ENCODE data around the gene GRID1.
"Not testable (repeated sequence)": the region's sequence is repeated elsewhere in the genome, so short reads cannot be mapped to it uniquely, and the experiment has no call there.

GRID1 gene

DNA sequence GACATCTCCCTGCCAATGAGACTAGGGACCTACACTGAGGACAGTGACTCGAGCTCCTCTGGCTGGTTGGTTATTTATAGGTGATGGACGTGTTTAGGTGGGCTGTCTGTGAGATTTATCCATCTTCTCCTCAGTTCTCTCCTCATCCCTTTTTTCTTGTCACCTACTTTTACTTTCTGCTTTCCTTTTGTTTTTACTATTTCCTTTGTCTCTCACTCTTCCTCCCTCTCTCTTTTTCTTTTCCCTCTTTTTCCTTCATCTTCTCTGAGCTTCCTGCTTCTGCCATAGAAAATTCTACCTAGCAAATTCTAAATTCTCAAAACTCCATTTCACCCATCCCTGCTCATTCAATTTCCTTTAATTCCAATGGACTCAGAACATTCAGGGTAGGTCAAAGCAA, 478.0 kb downstream of the GRID1 start:
- DNase-seq: no peak

GRCh38 chr10:85888004-85888403, 478.6 kb downstream of the GRID1 start:
- no peak for DNase-seq

GRCh38 chr10:85874208-85874607, 492.4 kb downstream of the GRID1 start:
- DNase-seq: no peak

DNA sequence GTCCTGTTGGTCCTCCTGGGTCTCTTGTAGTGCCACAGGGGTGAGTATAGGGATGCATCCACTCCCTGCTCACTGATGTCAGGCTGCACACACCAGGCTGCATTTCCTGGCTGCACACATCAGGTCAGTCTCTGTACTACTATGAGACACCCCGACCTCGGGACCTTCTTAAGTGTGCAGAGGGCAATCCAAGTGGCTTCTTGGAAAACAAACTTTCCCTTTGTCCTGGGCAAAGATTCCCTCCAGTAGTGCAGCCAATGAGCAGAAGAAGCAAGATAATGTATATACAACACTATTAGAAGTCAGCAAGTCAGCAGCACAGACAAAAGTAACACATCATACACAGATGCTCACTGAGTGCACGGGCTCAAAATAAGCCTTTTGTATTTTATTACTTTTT, 493.5 kb downstream of the GRID1 start:
- DNase-seq: no peak

DNA sequence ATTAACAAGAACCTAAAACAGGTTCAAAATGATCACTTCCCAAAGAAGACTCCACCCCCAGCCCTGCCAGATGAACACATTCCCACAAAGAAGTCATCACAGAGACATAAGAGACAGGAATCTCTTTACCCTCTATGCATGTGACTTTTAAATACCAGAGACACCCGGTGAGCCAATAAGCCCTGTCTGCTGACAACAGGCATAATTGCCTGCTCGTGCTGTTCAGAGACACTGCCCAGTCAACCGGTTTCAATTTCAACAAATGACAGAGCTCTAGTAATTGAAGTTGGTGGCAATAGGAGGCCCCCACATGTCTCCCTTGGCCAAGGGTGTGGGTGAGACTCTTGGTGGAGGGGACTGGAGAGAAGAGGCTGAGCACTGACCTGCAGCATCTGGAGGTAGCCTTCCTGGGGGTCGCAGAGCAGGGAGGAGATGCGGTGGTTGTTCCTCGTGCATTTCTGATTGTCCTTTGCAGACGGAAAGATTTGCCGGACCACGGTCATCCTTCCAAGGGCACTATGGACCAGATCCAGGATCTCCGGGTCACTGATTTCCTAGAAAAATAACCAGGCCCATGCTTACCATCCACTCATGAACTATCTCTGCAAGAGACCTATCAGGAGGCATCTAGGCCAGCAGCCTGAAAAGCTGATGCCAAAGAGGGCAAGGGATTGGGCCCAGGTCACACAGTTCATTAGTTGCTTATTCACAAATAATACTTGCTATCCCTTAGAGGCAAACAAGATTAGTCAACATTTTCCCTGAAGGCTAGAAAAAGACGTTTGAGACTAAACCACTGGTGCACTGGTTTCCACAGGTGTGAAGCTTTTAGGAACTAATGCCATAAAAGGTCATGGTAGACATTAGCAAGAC, 497.7 kb downstream of the GRID1 start:
- DNase-seq: no peak

DNA sequence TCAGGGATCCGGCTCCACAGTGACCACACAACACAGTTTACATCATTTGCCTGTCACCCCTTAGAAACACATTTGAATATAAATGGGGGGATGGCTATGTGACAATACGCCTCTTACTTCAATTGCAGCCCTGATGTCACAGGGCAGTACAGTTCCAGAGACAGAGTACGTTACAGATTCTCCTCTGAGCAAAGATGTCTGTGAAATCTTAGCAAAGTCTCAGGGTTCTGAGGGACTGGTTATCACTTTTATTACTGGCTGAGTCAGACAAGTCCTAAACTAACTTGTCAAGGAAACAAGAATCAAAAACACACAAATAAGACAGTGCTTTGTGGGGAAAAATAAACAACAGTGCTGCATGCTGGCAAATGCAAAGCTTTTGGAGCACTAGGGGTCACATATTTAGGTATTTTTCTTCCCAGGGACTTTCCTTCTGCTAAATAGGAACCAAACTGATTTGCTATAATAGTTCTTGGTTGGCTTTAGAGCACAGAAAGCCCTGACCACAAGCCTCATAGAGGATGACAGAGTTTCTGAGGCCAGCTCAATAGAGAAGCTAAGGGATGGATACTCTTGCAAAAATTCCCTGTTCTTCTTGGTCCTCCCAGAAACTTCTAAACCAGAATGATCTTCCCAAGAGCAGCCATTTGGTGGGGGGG, 501.6 kb downstream of the GRID1 start:
- no peak for DNase-seq

GRCh38 chr10:85864173-85864549, 502.4 kb downstream of the GRID1 start:
- peak; percentile 68 for DNase-seq

DNA sequence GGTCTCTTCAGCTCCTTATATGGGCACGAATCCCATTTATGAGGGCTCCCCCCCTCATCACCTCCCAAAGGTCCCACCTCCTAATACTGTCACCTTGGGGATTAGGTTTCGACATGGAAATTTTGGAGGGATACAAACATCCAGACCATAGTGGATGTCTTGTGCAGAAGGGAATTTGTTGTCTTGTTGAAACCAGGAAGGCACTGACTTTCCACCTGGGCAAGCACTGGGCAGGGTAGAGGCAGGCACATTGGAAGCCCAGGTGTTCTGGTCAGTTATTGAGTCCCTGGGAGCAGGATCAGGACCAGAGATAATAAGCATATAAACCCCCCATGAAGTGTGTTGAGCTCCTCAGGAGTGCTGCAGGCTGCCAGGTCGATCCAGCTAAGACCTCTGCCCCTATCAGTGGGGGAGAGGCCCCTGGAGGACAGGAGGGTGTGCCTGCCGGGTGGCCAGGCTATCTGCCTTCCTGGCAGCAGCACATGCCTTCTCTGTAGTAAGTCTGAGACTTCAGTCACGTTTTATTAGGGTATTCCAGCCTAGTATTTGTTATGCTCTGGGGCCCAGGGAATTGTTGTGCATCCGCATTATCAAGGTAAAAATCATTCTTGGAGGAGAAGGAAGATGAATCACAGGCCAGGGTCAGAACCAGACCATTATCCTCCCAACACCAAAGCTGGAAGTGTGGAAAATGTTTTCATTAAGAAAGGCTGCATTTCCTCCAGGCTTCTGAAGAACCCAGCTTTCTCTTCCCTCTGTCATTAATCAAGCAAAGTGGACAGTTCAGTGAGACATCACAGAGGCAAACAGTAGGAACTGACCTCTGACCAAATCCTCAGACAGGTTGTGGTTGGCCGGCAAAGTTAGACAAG, 503.1 kb downstream of the GRID1 start:
- no peak for DNase-seq

- no peak for DNase-seq
Observed at GRCh38 chr10:85862771-85863170, 503.8 kb downstream of the GRID1 start.

GRCh38 chr10:85861513-85862197, 504.9 kb downstream of the GRID1 start:
- no peak for DNase-seq

- DNase-seq: no peak
Observed at GRCh38 chr10:85859859-85860258, 506.7 kb downstream of the GRID1 start.

DNA sequence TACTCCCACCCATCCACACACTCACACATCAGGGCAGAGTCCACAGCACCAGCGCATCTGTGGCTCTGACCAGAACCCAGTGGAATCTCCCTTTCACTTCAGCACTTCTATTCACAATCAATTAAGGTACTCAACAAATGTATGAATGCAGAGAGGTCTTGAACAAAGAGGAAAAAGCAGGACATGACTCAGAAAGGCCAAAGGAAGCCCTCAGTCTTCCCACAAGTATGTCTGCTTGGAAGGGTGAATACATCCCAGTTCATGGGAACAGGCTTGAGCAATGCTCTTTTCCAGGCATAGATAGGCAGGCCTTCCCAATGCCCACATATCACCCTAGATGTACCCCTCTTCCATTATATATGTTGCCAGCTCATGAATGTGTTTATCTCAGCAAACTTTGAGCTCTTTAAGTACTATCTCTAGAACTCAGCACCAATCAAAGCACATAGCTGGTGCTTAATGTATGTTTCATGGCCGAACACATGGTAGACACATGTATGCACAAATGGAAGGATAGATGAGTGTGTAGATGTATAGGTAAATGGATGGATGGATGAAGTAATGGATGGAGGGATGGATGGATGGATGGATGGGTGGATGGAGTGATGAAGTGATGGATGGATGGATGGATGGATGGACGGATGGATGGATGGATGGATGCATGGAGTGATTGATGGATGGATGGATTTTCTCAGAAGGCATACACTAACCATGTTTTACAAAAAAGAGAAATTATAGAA, 507.6 kb downstream of the GRID1 start:
- DNase-seq: no peak

GRCh38 chr10:85857791-85858190, 508.8 kb downstream of the GRID1 start:
- no peak for DNase-seq

GRCh38 chr10:85857305-85857704, 509.3 kb downstream of the GRID1 start:
- no peak for DNase-seq

GRCh38 chr10:85851934-85852333, 514.7 kb downstream of the GRID1 start:
- no peak for DNase-seq

- no peak for DNase-seq
Observed at GRCh38 chr10:85851325-85851724, 515.3 kb downstream of the GRID1 start.

- DNase-seq: no peak
Observed at GRCh38 chr10:85850736-85851135, 515.9 kb downstream of the GRID1 start.

GRCh38 chr10:85849315-85849714, 517.3 kb downstream of the GRID1 start:
- DNase-seq: no peak

DNA sequence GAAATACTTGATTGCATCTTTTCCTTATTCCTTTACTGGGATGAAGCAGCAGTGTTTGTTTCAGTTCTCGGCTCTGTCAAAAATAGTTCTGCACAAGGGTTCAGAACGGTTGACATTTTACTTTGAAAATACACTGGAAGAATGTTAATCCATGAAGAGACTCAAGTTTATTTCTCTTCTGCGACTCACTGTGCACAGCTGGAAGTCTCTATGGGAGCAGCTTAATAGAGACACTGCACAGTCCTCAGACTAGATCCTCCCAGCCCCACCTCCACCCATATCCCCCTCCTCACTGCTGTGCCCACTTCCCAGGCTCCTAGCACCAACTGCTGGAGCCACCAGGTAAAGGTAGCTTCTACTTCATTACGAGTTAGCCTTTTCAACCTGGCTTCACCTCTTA, 517.8 kb downstream of the GRID1 start:
- DNase-seq: no peak

- DNase-seq: no peak
Observed at GRCh38 chr10:85847085-85847484, 519.5 kb downstream of the GRID1 start.

GRCh38 chr10:85838660-85839059, 527.9 kb downstream of the GRID1 start:
- not testable (repeated sequence) for DNase-seq

DNA sequence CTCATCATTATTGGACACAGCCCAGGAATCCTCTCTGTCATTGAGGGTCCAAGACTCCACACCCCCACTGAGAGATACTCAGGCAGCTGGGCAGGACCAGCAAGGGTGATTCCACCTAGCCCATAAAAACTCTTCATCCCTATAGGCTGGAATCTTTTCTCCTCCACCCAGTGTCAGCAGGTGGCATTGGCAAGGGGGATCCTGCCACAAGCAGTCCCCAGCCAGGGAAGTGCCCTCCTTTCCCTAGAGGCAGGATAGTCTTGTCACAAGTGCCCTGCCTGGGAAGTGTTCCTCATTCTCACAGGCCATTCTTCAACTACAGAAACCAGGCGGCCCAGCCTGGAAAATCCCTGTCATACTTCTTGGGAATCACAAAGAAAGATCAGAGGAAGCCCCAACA, 533.6 kb downstream of the GRID1 start:
- no peak for DNase-seq
